ENCODE measurements around the gene COG1.

GRCh38 chr17:73156166-73156840, 36.6 kb upstream of the COG1 start:
- TF ChIP-seq CTCF (IDR thresholded peaks at IDR 0.05) = peak; percentile 79 to 81 (median 80)
- no peak for TF ChIP-seq POLR2A (IDR thresholded peaks at IDR 0.05)
